HG03135 (cell line): ENCODE results near the gene KCNMA1.

ENCODE experiments used
- ATAC-seq: cut with Tn5 transposase; IDR thresholded peaks from one replicate; pipeline ENCODE4 v1.9.1; 2021; ENCODE audit warnings: mild to moderate bottlenecking, moderate library complexity; ENCODE audit not compliant: unreplicated experiment

The KCNMA1 gene

DNA sequence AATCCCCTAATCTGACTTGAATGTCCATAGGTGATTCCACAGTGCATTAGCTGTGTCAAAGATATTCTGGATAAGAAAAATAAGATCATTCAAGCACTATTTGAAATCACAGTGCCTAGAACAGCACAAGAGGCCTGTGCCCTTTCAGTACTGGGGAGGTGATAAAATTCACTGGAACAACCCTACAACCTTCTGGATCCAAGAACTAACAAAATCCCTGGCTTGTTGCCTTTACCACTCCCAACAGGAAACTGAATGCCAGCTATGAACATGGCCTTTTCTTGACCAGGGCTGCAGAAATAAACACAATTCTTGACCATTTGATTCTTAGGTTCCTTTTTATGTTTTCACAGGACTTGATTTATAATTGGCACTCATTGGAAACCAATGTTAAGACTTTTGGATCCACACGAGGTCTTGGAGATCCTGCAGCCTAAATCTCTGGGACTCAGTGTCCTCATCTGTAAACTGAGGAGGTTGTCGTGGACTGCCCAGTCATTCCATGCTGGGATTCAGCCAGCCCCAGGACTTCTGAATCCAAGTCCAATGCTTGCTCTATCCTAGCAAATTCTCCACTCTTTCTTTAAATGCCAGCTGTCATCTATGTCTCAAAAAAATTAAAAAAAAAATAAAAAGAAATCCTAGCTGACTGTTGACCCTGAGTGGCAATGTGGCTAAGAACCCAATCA is 624.7 kb downstream of the KCNMA1 start:
- ATAC-seq = no peak

DNA sequence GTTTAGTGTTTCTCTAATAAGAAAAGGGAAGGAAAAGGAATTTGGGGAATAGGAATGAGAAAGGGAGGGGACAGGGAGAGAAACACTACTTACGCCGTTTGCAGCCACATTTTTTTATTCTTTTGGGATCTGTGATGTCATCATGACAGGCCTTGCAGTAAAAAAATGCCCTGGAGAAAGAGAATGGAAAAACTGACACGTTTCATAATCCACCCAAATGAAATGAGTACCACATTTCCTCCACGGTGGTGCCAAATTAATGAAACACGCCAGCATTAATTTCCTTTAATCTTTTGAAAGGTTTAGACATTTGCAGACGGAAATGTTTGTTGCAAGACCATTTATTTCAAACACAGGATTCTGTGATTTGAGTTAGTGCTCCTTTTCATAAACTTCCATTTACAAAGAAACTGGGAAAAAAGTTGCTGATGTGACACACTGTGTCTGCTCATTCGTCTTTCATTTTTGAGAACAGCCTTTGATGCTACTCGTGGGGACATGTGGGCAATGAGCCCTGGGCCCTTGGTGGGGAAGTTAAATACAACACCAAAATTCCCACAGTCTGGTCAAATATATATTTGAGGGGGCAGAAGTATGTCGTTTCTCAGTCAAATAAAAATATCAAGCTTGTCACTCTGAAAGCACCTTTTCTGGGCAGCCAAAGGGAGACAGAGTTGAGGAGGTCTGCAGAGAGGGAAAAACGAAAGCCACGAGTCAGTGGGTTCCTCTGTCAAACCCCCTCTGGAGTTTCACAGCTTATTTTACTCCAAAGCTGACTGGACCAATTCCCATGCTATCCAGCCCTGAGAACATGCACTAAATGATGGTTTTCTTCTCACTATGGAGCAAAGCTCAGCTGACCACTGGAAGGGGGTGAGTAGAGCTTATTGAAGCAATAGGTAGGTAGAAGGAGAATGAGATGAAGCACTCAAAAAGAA is 625.5 kb downstream of the KCNMA1 start:
- no peak for ATAC-seq

DNA sequence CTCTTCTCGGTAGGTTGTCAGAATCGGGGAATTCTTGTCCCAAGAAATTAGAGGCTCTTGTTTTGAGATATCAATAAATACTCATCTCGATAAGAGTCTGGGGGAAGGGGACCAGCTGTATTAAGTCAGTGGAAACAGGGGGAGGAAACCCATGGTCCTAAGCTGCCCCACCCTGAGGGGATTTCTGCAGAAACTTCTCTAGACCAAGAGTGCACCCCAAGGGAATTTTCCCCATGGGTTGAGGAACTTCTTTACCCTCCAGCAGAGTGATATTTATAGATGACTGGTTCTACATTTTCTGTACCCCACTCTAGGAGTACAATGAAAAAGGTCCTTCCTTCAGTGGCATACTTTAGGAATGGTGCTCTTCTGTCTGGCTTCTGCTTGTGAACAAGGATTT is 627.2 kb downstream of the KCNMA1 start:
- ATAC-seq = no peak

DNA sequence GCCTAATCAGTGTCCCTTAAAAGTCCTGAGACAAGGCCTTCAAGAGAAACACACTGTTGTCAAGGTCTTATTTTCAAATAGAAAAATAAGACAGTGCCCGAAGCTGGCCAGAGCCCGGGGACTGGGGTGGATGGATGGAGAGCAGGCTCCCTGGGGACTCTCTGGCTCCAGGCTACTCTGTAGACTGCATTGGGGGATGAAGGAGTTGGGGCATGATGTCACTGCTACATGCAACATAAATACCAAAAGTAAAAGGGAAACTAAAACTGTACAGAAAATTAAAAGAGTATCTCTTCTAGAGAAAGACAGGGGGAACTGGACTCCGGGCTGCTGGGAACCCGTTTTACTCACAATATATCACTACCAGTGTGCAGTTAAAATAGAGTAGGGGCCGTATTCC is 629.8 kb downstream of the KCNMA1 start:
- ATAC-seq = peak; percentile 86

DNA sequence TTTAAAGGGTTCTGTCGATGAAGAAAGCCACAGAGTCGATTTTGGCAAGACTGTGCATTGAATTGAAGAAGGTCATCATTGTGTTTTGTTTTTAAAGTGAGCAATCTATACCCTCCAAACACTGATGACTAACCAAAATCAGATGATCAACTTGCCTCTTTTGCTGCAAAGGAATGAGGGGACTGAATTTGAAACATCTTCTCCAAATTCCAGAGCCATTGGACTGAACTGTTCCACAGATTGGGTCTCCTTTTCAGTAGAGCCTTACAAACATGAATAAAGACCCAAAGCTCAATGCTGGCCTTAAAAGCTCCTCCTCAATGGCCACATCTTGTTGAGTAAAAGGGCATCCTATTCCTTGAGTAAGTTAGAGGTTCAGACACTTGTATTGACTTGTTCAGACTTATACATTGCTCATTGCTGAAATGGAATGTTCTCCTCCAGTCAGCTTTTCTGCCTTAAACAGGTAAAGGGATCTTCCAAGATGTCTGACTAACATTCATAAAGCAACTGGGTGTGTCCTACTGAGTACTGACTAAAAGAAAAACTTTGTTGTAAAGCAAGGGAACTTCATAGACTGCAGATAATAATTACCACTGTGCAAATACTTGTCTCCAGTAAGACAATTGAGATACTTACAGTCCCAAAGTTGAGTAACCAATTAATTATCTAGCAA is 630.6 kb downstream of the KCNMA1 start:
- no peak for ATAC-seq

DNA sequence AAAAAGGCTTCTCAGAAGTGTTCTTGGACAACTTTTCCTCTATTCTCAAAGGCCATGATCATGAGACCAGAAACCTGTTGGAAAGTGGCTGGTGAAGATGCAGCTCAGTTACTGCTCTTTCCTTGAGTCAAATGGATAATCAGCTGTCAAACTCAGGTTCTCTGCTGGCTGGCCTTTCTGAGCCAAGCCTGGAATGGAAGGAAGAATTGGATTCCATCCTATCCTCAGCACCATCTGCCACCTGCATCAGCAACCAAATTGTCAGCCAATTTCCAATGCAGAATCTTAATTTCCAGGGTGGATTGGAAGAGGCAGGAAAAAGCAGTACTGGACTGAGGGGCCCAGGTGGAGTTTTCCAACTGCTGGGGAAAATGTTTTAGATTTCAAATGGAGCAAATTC is 631.7 kb downstream of the KCNMA1 start:
- no peak for ATAC-seq

DNA sequence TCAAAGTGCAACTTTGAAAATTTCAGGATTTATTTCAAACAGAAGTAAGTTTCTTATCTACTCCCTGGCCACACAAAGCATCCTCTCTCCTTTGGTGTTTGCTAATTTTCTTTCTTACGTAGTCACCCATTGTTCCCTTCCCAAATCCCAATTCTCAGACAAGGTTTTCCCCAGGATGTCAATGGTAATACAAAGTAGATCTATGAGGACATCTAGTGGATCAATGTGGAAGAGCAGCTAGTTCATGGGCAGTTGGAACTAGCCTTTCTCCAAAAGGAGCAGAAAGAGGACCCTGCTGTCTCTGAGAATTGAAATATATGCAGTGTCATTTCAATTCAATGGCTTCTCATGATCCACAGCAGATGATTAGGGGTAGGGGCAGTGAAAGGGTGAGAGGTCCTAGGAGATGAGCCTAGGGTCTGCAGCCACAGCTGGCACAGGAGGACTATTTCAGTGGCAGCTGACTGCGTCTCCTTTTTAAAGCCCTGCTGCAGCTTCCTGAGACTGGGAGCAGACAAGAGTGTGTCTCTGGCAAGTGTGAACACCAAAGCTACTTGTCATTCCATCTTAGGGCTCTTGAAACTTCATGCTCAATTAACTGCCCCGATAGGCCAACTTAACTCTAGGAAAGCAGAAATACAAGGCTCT is 632.6 kb downstream of the KCNMA1 start:
- no peak for ATAC-seq

DNA sequence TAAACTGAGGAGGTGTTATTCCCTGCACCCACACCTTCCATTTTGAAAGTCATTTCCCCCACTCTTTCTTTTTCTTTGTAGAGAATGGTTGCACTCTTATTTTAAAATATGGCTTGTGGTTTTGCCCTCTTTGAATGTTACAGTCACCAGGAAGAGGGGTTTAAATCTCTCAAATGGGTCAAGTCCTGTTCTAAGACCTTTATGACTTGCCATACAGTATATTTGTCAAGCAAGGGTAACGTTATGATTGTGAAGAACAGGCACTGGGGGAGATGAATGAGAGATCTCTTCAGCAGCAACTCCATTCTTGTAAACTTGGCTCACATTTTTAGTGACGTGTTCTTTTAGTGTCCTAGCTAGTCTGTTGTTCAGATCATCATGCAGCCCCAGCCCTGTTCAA is 634.7 kb downstream of the KCNMA1 start:
- ATAC-seq = no peak

DNA sequence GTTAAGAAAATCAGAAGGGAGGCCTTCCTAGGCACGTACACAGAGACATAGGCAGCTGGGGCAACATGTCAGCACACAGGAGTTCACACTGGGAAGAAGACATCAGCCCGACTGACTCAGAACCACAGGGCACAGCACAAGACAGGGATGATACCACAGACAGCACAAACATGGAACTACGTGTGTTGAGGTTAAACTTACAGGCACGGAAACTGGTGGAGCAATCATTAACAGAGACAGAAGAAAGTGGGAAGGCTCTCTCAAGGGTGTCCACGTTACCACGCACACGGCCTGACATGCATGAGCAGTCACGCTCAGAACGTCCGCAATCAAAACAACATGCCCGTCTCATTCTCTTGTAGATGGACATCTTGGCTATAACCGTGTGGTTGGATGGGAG is 636.4 kb downstream of the KCNMA1 start:
- no peak for ATAC-seq

DNA sequence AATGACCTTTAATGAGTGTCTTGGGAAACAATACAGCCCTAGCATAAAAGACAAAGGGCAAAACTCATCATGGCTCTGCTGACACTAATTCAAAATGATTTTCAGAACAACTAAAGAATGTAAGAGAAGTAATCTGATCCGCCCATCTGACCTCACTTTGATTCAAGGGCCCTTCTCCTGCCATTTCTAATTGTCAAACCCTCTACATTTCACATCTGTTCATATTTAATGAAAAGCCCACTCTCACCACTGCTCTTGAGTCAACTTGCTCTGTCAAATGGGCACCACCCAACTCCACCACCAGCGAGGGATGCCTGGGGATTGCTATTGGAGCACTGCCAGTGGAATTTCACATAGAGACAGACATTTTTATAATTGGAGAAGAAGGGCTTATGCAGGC is 639.2 kb downstream of the KCNMA1 start:
- no peak for ATAC-seq

DNA sequence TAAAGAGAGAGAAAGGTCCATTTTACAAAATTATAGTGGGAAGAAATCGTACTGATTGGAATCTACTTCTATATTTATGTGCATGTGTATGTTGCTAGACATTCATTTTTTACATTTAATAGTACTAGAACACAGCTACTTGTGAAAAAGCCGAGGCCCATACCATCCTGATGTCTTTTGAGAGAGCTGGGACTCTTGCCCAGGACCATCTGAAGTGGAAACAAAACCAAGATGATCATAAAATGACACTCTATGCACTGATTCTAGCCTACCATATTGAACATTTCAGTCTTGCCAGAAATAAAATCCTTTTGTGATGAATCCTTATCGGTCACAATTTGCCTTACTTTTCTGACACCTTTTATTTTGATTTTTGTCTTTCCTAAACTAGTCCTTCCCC is 640.0 kb downstream of the KCNMA1 start:
- ATAC-seq = no peak

DNA sequence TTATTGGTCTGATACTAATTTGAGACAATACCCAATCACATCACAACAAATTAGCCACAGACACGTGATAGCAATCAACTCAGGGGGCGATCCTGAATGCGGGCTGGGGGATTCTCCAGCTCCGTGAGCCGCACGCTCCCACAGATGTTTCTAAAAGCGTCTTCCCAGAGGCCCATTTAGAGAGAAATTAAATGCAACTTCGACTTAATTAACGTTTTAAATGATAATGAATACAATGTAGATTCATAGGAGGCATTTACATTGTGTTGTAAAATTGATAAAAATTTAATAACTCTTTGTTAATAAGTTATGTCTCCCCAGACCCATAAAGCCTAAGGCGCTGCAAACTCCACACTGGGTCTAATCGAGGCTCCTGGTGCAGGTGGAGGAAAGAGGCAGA is 642.6 kb downstream of the KCNMA1 start:
- no peak for ATAC-seq

DNA sequence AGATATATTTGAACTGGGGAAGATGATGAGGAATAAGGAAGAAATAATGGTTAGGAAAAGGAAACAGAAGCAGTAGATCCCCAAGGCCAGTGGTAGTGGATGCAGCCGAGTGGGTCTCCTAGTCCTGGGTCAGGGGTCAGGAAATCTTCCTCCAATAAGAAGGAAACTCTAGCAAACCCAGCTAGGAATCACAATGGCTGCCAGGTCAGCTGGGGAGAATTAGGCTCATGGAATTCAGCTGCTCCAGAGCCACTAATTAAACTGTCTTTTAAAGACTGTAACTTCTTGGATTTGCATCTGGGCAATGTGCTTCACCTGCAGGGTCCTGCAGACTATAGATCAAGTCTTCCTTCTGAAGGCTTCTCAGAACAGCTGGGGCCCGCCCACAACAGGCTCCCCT is 644.4 kb downstream of the KCNMA1 start:
- ATAC-seq = no peak

DNA sequence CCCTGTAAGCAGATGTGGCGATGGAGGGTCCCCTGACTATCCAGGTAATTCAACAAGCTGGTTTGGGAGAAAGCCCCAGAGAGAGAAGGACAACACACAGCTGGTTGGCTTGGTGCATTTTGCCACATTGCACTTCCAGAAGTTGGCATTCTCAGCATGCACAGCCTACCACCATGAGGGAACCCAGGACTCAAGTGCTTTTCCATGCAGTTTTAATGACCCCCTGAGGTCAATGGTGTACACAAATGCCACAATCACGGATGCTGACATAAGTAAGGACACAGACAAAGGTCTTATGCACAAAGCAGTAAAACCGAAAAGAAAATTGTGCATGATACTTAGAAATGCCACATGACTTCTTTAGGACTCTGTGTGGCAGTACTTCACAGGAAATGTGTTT is 645.1 kb downstream of the KCNMA1 start:
- no peak for ATAC-seq

DNA sequence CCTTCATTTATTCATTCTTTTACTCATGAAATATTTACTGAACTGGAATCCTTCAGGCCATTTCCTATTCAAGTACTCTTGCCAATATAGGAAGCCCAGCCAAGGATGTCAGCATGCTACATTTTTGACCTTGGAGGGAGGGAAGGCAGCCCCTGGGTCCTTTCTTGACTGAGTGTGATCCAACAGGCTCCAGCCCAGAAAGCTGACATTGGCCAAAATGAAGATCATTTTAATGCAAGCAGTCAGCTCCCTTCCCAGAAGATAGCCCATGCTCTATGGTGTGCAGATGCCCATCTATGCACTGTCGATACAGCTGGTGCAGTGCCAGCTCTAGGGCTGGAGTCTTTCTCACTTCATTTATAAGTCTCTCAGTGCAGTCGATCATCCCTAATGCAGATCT is 646.0 kb downstream of the KCNMA1 start:
- no peak for ATAC-seq

DNA sequence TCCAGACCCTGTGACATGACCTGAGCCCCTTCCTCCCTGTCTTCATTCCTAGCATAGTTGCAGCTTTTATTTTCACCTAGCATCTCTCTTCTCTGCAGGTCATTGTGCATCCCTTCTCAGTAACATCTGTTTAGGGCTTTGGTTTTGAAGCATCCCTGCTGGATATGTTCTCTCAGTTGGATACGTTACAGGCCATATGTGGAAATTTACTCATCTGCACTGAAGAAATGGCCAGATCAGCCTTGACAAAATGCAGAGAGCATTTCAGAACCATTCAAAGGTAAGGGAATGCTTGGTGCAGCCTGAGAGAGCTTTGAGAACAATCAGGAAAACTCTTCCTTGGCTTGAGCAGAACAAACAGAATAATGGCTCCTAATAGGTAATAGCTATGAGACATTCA is 647.0 kb downstream of the KCNMA1 start:
- ATAC-seq = no peak

DNA sequence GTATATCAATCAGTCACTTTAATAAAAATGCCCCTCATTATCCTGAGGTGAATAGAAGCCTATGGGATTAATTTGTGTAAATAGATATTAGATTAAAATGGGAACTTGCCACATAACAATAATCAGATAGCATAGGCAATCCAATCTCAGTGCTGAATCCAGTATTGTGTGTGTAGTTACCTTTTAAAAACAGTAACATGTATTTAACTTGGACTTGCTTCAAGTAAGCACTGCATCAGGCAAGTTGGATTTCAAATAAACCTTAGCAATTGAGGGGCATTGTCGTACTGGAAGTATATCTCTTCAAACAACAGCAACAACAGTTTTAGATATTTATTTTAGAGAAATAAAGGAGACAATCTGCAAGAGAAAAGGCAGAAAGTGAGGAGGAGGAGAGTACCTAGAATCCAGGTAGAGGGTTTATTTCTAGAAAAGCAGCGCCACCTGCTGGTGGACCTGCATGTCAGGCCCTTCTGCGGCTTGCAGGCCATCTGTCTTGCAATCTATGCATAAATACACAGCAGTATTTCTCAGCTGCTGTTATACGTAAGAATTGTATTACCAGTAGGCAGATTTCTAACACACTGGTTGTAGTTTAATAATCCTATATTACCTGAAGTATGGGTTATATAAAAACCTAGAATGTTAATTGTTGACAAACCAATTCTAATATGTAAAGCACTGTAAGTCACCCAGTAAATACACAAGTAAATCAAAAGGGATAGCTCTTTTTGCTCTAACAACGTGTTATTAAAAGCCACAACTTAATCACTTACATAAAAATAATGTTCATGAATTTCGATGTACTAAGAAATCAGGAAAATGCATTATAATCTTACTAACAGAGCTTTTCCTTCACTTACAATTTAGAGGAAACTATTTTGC is 652.8 kb downstream of the KCNMA1 start:
- no peak for ATAC-seq

DNA sequence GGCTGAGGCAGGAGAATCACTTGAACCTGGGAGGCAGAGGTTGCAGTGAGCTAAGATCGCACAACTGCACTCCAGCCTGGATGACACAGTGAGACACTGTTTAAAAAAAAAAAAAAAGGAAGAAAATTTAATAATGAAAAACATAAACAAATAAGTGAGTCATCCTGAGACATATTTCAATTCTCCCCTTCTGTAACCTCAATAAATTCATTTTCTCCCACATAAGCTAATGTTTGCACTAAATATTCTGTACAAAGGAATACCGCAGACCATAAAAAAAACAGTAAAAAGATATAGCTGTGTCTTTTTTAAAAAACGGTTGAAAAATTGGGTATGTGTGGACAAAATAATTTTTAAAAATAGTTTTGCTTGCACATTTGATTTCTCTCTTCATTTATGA is 654.0 kb downstream of the KCNMA1 start:
- ATAC-seq = no peak

DNA sequence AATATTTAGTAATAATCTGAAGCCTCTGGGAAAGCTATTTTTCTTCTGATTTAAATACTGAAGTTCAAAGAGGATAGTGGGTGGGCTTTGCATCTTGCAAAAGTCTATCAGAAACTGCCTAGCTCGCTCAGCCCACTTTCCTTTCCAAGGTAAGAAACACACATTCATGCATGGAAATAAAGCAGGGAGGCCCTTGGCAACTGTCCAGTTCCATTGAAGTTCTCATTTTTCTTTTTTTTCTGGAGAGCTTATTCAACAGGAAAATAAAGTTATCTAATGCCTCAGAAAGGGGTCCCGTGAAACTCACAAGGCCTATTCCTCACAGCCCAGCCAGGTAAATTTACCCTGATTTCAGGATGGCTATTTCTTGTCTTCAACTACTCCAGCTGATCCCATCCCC is 654.9 kb downstream of the KCNMA1 start:
- no peak for ATAC-seq

DNA sequence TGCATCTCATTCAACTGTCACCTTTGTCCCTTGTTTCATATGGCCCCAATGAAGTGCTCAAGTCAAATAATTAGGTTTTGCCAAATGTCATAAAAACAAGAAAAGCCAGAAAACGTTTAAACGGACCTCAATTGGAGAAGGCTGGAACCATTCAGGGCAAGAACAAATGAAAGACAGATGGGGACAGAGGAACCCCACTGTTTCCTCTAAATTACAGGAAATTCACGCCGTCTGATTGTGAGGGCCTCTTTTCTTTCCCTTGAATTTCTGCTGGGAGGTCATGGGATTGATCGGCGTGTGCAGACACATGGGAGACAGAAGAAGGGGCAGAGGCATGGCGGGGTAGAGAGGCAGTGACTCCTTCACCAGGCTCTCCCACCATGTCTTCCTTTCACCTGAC is 656.4 kb downstream of the KCNMA1 start:
- no peak for ATAC-seq
